GM23338 (cell line): ENCODE results near the gene PNPT1. TPM values are rescaled to one million over a fixed set of nuclear protein-coding genes. Genes with fewer than 3 reads are reported as not detected.

Source experiments
- ATAC-seq: fragments of 200-7000 bp; cut with Tn5 transposase; 3 replicates; pipeline ENCODE4 v1.9.1; 2020
- DNase-seq: peaks from one replicate; pipeline ENCODE4 v3.0.0-alpha.2; 2015; ENCODE audit warnings: low spot score
- H2AFZ ChIP-seq: fragments of 200-600 bp; sonication (generic); 2 replicates; pipeline ENCODE4 v1.8.0; 2016; ENCODE audit warnings: antibody characterized with exemption, mild to moderate bottlenecking, moderate library complexity
- H3F3A ChIP-seq: fragments of 200-600 bp; sonication (generic); replicated peaks from 2 replicates; pipeline ENCODE4 v1.8.0; 2017; ENCODE audit warnings: antibody characterized with exemption, mixed run types, low read depth
- H3K27ac ChIP-seq: fragments of 200-600 bp; sonication (generic); 2 replicates; pipeline ENCODE4 v1.6.1; 2016; ENCODE audit warnings: low read depth
- H3K27me3 ChIP-seq: fragments of 200-600 bp; sonication (generic); 2 replicates; pipeline ENCODE4 v1.8.0; 2016; ENCODE audit warnings: mild to moderate bottlenecking, mixed run types, moderate library complexity; ENCODE audit not compliant: insufficient read depth
- H3K36me3 ChIP-seq: fragments of 200-600 bp; sonication (generic); 2 replicates; pipeline ENCODE4 v1.8.0; 2016; ENCODE audit warnings: mild to moderate bottlenecking; ENCODE audit not compliant: insufficient read depth
- H3K4me1 ChIP-seq: fragments of 200-600 bp; sonication (generic); 2 replicates; pipeline ENCODE4 v1.8.0; 2016; ENCODE audit warnings: mild to moderate bottlenecking, moderate library complexity; ENCODE audit not compliant: insufficient read depth
- H3K4me2 ChIP-seq: fragments of 200-600 bp; sonication (generic); 2 replicates; pipeline ENCODE4 v1.7.1; 2017; ENCODE audit warnings: mixed run types
- H3K4me3 ChIP-seq: fragments of 200-600 bp; sonication (generic); 2 replicates; pipeline ENCODE4 v1.6.1; 2016; ENCODE audit warnings: mixed run types
- H3K79me2 ChIP-seq: fragments of 200-600 bp; sonication (generic); replicated peaks from 2 replicates; pipeline ENCODE4 v1.8.0; 2017; ENCODE audit warnings: mild to moderate bottlenecking; ENCODE audit not compliant: insufficient read depth
- H3K9me2 ChIP-seq: fragments of 200-600 bp; sonication (generic); 2 replicates; pipeline ENCODE4 v1.8.0; 2017; ENCODE audit not compliant: insufficient read depth
- H4K20me1 ChIP-seq: fragments of 200-600 bp; sonication (generic); replicated peaks from 2 replicates; pipeline ENCODE4 v1.8.0; 2017; ENCODE audit warnings: mild to moderate bottlenecking; ENCODE audit not compliant: insufficient read depth
- H3K27ac Mint-ChIP-seq: 2 replicates; pipeline ENCODE4 v1.8.0; 2020; ENCODE audit warnings: inconsistent platforms, mild to moderate bottlenecking, moderate library complexity, mixed read lengths
- H3K27me3 Mint-ChIP-seq: 3 replicates; pipeline ENCODE4 v1.8.0; 2022; ENCODE audit warnings: low read depth, mild to moderate bottlenecking, moderate library complexity, mixed read lengths, inconsistent platforms; ENCODE audit not compliant: insufficient read depth, poor library complexity
- H3K36me3 Mint-ChIP-seq: 3 replicates; pipeline ENCODE4 v1.8.0; 2021; ENCODE audit warnings: low read depth, mild to moderate bottlenecking, inconsistent platforms, moderate library complexity, mixed read lengths
- H3K4me1 Mint-ChIP-seq: 3 replicates; pipeline ENCODE4 v1.8.0; 2020; ENCODE audit warnings: mild to moderate bottlenecking, inconsistent platforms, mixed read lengths
- H3K4me3 Mint-ChIP-seq: 3 replicates; pipeline ENCODE4 v1.8.0; 2021; ENCODE audit warnings: moderate library complexity, mild to moderate bottlenecking, inconsistent platforms, mixed read lengths
- H3K9me3 Mint-ChIP-seq: 3 replicates; pipeline ENCODE4 v1.8.0; 2020; ENCODE audit warnings: moderate library complexity, mild to moderate bottlenecking, inconsistent platforms, mixed read lengths
- CREB1 ChIP-seq: fragments of 250-450 bp; sonication (Bioruptor Pico); IDR thresholded peaks from 2 replicates; pipeline ENCODE4 v1.5.0; 2020; ENCODE audit warnings: low read depth, mild to moderate bottlenecking, moderate library complexity
- CTCF ChIP-seq, 2 experiments: fragments of 200-600 bp in 1 of 2; sonication (generic) in 1 of 2; conservative IDR thresholded peaks; 2 replicates each; pipeline versions ENCODE4 v1.5.1 to v1.6.1; 2016 to 2017; ENCODE audit warnings: antibody characterized with exemption in 2 of 2, low read depth in 2 of 2, mild to moderate bottlenecking in 2 of 2, moderate library complexity in 1 of 2
- EZH2 ChIP-seq: fragments of 200-600 bp; sonication (generic); IDR thresholded peaks from one replicate; pipeline ENCODE4 v1.8.0; 2017; ENCODE audit warnings: antibody characterized with exemption, mild to moderate bottlenecking, low read depth; ENCODE audit not compliant: unreplicated experiment
- JUNB ChIP-seq: IDR thresholded peaks from one replicate; pipeline ENCODE4 v1.6.1; 2016; ENCODE audit warnings: antibody characterized with exemption; ENCODE audit not compliant: unreplicated experiment
- NANOG ChIP-seq: IDR thresholded peaks from 2 replicates; pipeline ENCODE4 v1.6.1; 2016; ENCODE audit warnings: antibody characterized with exemption, borderline replicate concordance
- POLR2AphosphoS5 ChIP-seq: IDR thresholded peaks from 2 replicates; pipeline ENCODE4 v1.6.1; 2016; ENCODE audit warnings: antibody characterized with exemption, low read depth
- REST ChIP-seq: IDR thresholded peaks from one replicate; pipeline ENCODE4 v1.6.1; 2018; ENCODE audit warnings: antibody characterized with exemption; ENCODE audit not compliant: unreplicated experiment
- ZNF114 ChIP-seq: fragments of 250-450 bp; sonication (Bioruptor Pico); IDR thresholded peaks from 2 replicates; pipeline ENCODE4 v1.5.0; 2020; ENCODE audit warnings: mild to moderate bottlenecking, moderate library complexity
- ZNF331 ChIP-seq: fragments of 250-450 bp; sonication (Bioruptor Pico); IDR thresholded peaks from 2 replicates; pipeline ENCODE4 v1.5.0; 2020; ENCODE audit warnings: low read depth, mild to moderate bottlenecking, moderate library complexity
- polyA plus RNA-seq: library from polyadenylated mRNA; unstranded; fragments of >200 nt; fragmentation: Nextera tagmentation; extraction: Ambion mirVana; gene quantifications from 2 replicates; pipeline ENCODE4 v1.2.1, GENCODE V29; 2016
- total RNA-seq: library from RNA; depleted of rRNA; stranded (reverse); fragments of >200 nt; shearing (Covaris generic); gene quantifications from 2 replicates; pipeline ENCODE4 v1.2.3, GENCODE V29; 2014
- TF ChIP-seq, protein P1 (sequence below): IDR thresholded peaks from 2 replicates; pipeline ENCODE4 v1.6.1; 2016; ENCODE audit warnings: antibody characterized with exemption

Gene PNPT1
- total and polyA plus RNA-seq, 2 experiments from 2014 or later = 31.1 to 34.6 TPM

DNA sequence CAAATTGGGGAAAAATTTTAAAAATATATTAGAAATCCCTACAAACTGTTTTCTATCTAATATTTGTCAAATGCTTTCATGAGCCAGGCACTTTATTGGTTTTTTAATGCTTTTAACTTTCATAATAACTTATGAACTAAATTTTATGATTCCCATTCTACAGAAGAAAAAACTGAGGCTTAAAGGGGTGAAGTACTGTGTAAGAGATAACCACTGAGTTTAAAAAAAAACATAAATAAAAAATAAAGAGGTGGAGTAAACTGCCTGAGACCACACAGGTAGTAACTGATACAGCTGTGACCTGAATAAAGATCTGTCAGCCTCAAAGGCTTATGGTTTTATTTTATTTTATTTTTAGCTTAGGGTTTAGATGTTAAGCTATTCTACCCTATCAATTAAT is 24.7 kb downstream of the PNPT1 start (continued):
- TF ChIP-seq, protein P1, sequence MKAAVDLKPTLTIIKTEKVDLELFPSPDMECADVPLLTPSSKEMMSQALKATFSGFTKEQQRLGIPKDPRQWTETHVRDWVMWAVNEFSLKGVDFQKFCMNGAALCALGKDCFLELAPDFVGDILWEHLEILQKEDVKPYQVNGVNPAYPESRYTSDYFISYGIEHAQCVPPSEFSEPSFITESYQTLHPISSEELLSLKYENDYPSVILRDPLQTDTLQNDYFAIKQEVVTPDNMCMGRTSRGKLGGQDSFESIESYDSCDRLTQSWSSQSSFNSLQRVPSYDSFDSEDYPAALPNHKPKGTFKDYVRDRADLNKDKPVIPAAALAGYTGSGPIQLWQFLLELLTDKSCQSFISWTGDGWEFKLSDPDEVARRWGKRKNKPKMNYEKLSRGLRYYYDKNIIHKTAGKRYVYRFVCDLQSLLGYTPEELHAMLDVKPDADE = no peak
- TF ChIP-seq EZH2 = no peak
- TF ChIP-seq REST = no peak

- no peak overlapping the region for H3K27ac ChIP-seq
- Mint-ChIP-seq H3K27ac (no peak overlapping the region), H3K4me1 (peaks cover 8% of the 10 kb centered on the region; the same call in 2 of the 3 replicates), H3K36me3 (peaks cover 68% of the 10 kb centered on the region), H3K9me3 (peaks cover 5% of the 10 kb centered on the region; the same call in 1 of the 3 replicates), H3K4me3 (no peak overlapping the region), H3K27me3 (peaks cover 6% of the 10 kb centered on the region)
- peaks cover 48% of the 10 kb centered on the region; the same call in 1 of the 2 replicates for H3K36me3 ChIP-seq
- H2AFZ ChIP-seq = no peak overlapping the region
- H3F3A ChIP-seq = no peaks in the 10 kb centered on the region
- H3K4me2 ChIP-seq = no peak overlapping the region
- peaks cover 8% of the 10 kb centered on the region for H4K20me1 ChIP-seq
- DNase-seq (no peak), ATAC-seq (no peak)
- no peaks in the 10 kb centered on the region for H3K79me2 ChIP-seq
- H3K9me2 ChIP-seq = no peaks in the 10 kb centered on the region
- no peaks in the 10 kb centered on the region for H3K27me3 ChIP-seq
- peaks cover 10% of the 10 kb centered on the region for H3K4me1 ChIP-seq
- no peak overlapping the region for H3K4me3 ChIP-seq
- no peak for TF ChIP-seq JUNB
- TF ChIP-seq, protein P1 = no peak
- no peak for TF ChIP-seq CREB1
- TF ChIP-seq ZNF114 (CRISPR knock-in tag) = no peak
- TF ChIP-seq CTCF (conservative IDR thresholded peaks at IDR 0.05; ENCODE audit: low read depth in 2 of 2) = no peak
- TF ChIP-seq NANOG = no peak
- no peak for TF ChIP-seq ZNF331 (CRISPR knock-in tag)
- TF ChIP-seq POLR2AphosphoS5 = no peak
- TF ChIP-seq REST = no peak
Observed at GRCh38 chr2:55653255-55653654, 40.4 kb downstream of the PNPT1 start.
